HT1080 (cell line): Measurements from ENCODE around the gene ASAP3. TPM values are rescaled to one million over a fixed set of nuclear protein-coding genes. Genes with fewer than 3 reads are reported as not detected.

ENCODE experiments used
- DNase-seq: peaks from one replicate; pipeline ENCODE4 v3.0.0-alpha.2; 2015; ENCODE audit warnings: low read depth
- total RNA-seq: library from RNA; depleted of rRNA; stranded (reverse); fragments of >200 nt; shearing (Covaris generic); gene quantifications from 2 replicates; pipeline ENCODE4 v1.2.3, GENCODE V29; 2014

ASAP3 gene
- total RNA-seq, 1 experiment from 2014 or later = 2.2 TPM

DNA sequence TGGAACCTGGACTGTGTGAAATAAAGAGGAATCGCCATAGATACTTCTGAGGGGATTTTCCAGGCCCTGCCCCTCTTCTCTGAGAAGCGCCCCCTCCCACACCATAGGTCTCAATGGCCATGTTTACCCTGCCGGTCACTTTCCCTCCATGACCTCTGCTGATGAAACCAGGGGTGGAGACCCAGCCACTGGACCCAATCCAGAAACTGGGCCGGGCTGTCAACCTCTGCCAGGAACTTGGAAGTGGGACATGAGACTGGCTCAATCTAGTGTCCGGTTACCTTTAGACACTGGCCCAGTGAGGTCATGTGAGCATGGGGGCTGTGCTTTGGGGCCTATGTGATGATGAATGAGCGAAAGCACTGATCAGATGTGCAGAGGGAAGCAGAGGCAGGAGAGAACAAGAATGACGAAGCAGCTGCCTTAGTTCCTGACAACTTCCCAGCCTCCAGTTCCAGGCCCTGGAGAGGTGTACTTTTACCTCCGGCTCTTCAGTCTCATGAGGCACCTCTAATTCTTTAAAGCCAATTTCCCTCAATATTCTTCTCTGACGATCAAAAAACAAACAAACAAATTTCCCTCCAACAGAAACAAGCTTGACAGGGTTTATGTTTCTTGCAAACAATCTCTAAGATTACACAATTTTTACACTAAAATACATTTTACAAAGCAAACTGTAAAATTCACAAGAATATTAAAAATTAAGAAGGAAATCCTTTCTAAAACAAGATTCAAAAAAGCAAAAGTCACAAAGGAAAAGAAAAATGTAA is 4.9 kb downstream of the ASAP3 start:
- DNase-seq = peak; percentile 40

GRCh38 chr1:23477359-23478144 is 6.4 kb downstream of the ASAP3 start:
- no peak for DNase-seq

DNA sequence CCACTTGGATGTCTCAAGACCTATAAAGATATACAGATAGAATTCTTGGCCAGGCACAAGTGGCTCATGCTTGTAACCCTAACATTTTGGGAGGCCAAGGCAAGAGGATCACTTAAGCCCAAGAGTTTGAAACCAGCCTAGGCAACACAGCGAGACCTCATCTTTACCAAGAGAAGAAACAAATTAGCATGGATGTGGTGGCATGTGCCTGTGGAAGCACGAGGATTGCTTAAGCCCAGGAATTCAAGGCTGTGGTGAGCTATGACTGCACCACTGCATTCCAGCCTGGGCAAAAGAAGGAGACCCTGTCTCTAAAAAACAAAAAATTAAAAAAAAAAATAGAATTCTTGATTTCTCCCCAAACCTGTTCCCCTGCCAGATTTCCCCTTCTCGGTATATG is 8.3 kb downstream of the ASAP3 start:
- DNase-seq = no peak

- DNase-seq = peak; percentile 77
These were observed 8.8 kb downstream of the ASAP3 start for GRCh38 chr1:23475134-23475628.

DNA sequence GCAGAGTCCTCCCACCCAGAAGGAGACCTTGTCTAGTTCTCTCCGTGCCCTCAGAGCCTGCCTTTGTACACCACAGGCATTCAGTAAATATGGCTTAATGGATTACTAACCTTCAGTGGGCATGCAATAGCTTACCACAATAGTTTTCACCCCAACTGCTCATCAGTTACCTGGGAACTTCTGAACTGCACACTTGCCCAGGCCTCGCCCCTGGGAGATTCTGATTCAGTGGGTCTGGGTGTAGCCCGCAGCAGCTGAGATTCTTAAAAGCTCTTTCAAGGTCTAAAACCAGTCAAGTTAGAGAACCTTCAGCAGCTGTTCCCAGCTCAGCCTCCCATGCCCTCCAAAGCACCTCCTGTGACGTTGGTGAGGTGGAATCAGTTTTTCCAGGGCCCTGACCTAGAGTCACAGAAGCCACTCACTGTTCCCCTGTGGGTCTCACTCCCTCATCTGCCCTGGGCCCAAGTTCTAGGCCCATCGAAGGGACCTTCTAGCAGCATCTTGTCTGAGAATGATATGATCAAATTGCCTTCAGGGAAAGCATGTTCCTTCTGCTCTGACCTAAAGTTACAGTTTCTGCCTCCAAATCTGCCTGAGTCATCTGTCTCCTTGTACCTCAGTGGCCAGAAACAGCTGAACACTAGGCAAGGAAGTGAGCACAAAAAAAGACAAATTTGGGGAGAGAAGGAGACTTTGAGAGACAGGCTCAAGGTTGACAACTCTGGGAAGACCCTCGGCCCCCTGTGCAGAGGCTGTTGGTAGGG is 10.8 kb downstream of the ASAP3 start:
- DNase-seq = no peak

DNA sequence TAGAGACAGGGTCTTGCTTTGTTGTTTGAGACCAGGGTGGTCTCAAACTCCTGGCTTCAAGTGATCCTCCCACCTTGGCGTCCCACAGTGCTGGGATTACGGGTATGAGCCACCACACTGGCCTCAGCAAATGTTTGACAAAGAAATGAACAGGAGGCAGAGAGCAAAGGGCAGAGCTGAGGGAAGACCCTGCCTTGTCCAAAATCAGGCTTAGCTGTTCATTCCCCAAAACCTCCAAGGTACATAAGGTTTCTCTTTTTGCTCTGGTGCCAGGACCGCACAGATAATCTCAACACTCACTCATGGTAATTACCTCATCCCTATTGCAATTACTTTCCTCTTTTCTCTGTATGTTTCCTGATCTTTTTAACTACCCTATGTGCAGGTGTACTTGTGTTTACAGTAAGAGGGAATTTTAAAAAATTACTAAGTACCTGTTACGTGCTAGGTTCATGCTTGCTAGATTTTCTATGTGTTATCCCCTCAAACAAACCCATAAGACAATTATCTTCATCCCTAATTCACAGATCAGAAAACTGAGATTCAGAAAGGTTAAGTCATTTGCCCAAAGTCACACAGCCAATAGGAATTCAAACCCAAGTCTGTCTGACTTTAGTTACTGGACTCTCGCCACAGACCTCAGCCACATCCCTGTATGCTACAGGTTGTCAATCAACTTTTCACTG is 11.5 kb downstream of the ASAP3 start:
- DNase-seq = no peak

DNA sequence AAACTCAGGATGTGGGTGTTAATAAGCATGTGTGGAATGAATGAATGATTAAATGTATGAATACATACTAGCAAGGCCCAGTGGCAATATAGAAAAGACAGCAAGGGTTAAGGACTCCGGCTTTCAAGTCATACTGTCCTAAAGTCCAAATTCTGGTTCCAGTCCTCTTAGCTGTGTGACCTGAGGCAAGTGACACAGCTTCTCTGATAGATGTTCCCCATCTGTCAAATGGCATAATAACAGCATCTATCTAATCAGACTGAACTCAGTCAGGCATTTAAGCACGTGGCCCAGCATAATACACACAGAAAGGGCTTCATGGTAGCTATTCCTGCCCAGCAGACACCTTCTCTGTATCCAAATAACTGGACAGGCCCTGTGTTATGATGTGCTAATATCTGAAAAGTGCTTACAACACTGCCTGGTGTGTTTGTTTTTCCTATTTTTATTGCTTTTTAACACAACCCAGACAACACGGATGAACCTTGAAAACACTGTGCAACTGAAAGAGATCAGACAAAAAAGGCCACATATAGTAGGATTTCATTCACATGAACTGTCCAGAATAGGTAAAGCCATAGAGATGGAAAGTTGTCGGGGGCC is 12.4 kb downstream of the ASAP3 start:
- DNase-seq = no peak

DNA sequence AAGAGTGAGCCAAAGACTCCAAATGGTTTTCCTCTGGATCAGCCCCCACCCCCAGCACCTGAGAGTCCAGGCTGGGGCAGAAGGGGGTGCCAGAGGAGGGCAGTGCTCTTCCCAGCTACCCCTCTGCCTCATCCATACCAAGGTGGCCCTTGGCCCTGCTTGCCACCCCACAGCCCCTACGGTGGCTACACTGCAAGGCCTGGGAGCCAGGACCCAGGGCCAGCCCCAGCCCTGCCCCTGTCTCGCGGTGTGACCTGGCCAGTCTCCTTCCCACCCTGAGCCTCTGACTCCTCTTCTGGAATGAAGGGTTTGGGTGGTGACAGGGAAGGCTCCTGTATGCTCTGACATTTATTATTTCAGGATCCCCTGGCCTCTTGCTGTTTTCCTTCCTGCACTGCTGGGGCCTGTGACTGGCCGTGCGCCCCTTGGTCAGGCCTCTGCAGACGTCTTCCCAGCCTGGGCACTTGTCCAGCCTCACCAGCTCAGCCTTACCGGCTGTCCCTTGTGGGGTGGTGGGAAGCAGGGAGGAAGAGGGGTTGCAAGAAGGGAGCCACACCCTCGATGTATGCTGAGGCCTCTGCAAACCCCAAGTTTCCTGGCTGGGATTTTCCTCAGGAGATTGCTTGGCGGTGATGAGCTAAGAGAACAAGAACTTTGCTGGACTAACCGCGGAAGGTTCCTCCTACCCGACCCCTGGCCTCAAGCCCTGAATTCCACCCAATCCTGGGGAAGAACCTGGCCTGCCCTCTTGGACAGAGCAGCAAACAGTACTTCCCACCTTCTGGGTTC is 13.5 kb downstream of the ASAP3 start:
- peak; percentile 60 for DNase-seq

DNA sequence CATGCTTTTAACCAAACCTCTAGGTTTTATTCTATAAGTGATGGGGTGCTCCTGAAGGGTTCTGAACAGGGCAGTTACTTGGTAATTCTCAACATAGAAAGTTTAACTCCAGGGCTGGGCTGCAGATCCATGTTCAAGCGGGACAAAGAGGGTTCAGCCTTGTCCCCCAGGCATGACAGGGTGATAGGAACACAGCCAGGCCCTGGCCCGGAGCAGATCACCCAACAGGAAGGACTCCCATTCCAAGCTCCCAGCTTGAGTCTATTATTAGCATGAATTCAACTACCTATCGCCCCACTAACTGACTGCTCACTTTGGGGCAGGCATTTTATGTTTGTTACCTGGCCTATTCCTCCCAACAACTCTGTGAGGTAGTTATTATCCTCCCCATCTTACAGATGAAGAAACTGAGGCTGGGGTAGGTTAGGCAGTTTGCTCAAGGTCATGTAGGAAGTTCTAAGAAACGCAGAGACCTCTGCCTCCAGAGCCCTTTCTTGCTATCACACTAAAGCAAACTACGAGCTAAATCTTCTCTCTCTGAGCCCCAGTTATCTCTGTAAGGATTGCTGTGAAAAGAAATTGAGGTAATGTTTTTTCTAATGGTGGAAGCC is 14.5 kb downstream of the ASAP3 start:
- no peak for DNase-seq

DNA sequence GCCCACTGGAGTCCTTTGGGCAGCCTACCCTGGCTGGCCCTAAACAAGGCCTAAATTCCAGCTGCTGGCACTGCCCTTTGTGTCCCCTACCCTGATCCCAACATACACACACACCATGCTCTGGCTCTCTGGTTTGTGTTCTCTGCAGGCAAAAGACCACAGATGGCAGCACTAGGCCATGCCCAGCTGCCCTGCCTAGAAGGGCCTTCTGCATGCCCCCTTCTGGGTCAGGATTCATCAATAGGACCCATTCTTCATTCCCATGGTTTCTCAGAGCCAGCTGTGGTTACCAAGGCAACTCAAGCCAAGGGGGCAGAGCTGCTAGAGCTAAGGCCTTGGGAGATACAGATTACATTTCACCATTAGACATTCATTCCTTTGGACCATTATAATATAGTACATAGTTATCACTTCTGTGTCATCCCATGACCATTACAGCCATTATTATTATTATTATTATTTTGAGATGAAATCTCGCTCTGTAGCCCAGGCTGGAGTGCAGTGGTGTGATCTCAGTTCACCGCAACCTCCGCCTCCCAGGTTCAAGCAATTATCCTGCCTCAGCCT is 17.5 kb downstream of the ASAP3 start:
- no peak for DNase-seq

GRCh38 chr1:23463286-23463685 is 20.7 kb downstream of the ASAP3 start:
- DNase-seq = no peak

- no peak for DNase-seq
These were observed 21.2 kb downstream of the ASAP3 start for GRCh38 chr1:23462766-23463165.

DNA sequence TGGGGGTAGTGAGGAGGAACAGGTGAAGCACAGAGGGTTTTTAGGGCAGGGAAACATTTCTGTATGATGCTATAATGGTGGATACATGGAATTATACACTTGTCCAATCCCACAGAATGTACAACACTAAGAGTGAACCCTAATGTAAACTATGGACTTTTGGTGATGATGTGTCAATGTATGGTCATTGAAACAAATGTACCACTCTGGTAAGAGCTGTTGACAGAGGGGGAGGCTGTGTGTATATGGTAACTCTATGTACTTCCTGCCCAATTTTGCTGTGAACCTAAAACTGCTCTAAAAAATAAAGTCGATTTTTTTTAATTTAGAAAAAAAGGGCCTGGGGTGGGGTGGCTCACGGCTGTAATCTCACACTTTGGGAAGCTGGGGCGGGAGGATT is 22.9 kb downstream of the ASAP3 start:
- no peak for DNase-seq

- DNase-seq = no peak
These were observed 23.5 kb downstream of the ASAP3 start for GRCh38 chr1:23460519-23460918.

- no peak for DNase-seq
These were observed 24.6 kb downstream of the ASAP3 start for GRCh38 chr1:23459338-23459757.

- peak; percentile 89 for DNase-seq
These were observed 27.8 kb downstream of the ASAP3 start for GRCh38 chr1:23456226-23456625.

- DNase-seq = no peak
These were observed 30.5 kb downstream of the ASAP3 start for GRCh38 chr1:23453455-23454000.

GRCh38 chr1:23452011-23452411 is 32.0 kb downstream of the ASAP3 start:
- DNase-seq = peak; percentile 49

GRCh38 chr1:23451441-23451840 is 32.5 kb downstream of the ASAP3 start:
- no peak for DNase-seq
